ENCODE measurements around the gene PTX3. TPM values are rescaled to one million over a fixed set of nuclear protein-coding genes. Genes with fewer than 3 reads are reported as not detected.
A peak's percentile ranks its signal among the peaks of the same experiment; 100 is the strongest.

Gene PTX3
- total RNA-seq, 2 donors from 2014 or later, result 1.2 to 2.1 TPM

GRCh38 chr3:157417247-157417646 lies 19.4 kb upstream of the PTX3 start:
- intact Hi-C loops (cut with DNase I, micrococcal nuclease), result no loop called here
- ATAC-seq, result peak; percentile 77
- no peak for DNase-seq

GRCh38 chr3:157418104-157418503 lies 18.5 kb upstream of the PTX3 start:
- intact Hi-C loops (cut with DNase I, micrococcal nuclease), result no loop called here
- no peak for ATAC-seq
- no peak for DNase-seq

GRCh38 chr3:157420606-157421130 lies 16.0 kb upstream of the PTX3 start:
- DNase-seq (no peak), ATAC-seq (no peak)
- intact Hi-C loops (cut with DNase I, micrococcal nuclease), result no loop called here

GRCh38 chr3:157423337-157423736 lies 13.3 kb upstream of the PTX3 start:
- intact Hi-C loops (cut with DNase I, micrococcal nuclease), result no loop called here
- DNase-seq (no peak), ATAC-seq (no peak)

GRCh38 chr3:157427901-157428300 lies 8.7 kb upstream of the PTX3 start:
- ATAC-seq (no peak), DNase-seq (no peak)
- intact Hi-C loops (cut with DNase I, micrococcal nuclease), result no loop called here

- DNase-seq, result no peak
- no peak for ATAC-seq
- intact Hi-C loops (cut with DNase I, micrococcal nuclease), result no loop called here
Measured at GRCh38 chr3:157428853-157429252, 7.8 kb upstream of the PTX3 start.

- intact Hi-C loops (cut with DNase I, micrococcal nuclease), result no loop called here
- ATAC-seq, result no peak
- no peak for DNase-seq
Measured at GRCh38 chr3:157429708-157430107, 6.9 kb upstream of the PTX3 start.

GRCh38 chr3:157438194-157438730 lies 1.6 kb downstream of the PTX3 start:
- intact Hi-C loops (cut with DNase I, micrococcal nuclease), result no loop called here
- ATAC-seq (no peak), DNase-seq (no peak)

- DNase-seq, result no peak
- ATAC-seq, result no peak
- intact Hi-C loops (cut with DNase I, micrococcal nuclease), result loop anchor here in 1 of 2 donors (5.0 kb wide), 1 partner anchor 234 kb away; no protein-coding TSS in a partner anchor
Measured at GRCh38 chr3:157441102-157441624, 4.5 kb downstream of the PTX3 start.

GRCh38 chr3:157442729-157443128 lies 6.1 kb downstream of the PTX3 start:
- ATAC-seq (no peak), DNase-seq (no peak)
- intact Hi-C loops (cut with DNase I, micrococcal nuclease), result loop anchor here in 1 of 2 donors (5.0 kb wide), 1 partner anchor 235 kb away; no protein-coding TSS in a partner anchor

- intact Hi-C loops (cut with DNase I, micrococcal nuclease), result loop anchor here in 1 of 2 donors (5.0 kb wide), 1 partner anchor 237 kb away; no protein-coding TSS in a partner anchor
- DNase-seq, result no peak
- no peak for ATAC-seq
Measured at GRCh38 chr3:157443905-157444796, 7.5 kb downstream of the PTX3 start.

GRCh38 chr3:157444797-157445184 lies 8.1 kb downstream of the PTX3 start:
- no peak for DNase-seq
- ATAC-seq, result no peak
- intact Hi-C loops (cut with DNase I, micrococcal nuclease), result loop anchor here in 1 of 2 donors (5.0 kb wide), 1 partner anchor 237 kb away; no protein-coding TSS in a partner anchor

GRCh38 chr3:157445857-157446256 lies 9.2 kb downstream of the PTX3 start:
- ATAC-seq (no peak), DNase-seq (no peak)
- intact Hi-C loops (cut with DNase I, micrococcal nuclease), result no loop called here

- intact Hi-C loops (cut with DNase I, micrococcal nuclease), result no loop called here
- no peak for ATAC-seq
- DNase-seq, result no peak
Measured at GRCh38 chr3:157447026-157447694, 10.5 kb downstream of the PTX3 start.

GRCh38 chr3:157452097-157452496 lies 15.4 kb downstream of the PTX3 start:
- no peak for DNase-seq
- intact Hi-C loops (cut with DNase I, micrococcal nuclease), result no loop called here
- ATAC-seq, result no peak

- DNase-seq (no peak), ATAC-seq (no peak)
- intact Hi-C loops (cut with DNase I, micrococcal nuclease), result no loop called here
Measured at GRCh38 chr3:157453824-157454223, 17.2 kb downstream of the PTX3 start.

- intact Hi-C loops (cut with DNase I, micrococcal nuclease), result no loop called here
- DNase-seq (no peak), ATAC-seq (no peak)
Measured at GRCh38 chr3:157459706-157460105, 23.1 kb downstream of the PTX3 start.

GRCh38 chr3:157460253-157460652 lies 23.6 kb downstream of the PTX3 start:
- no peak for DNase-seq

GRCh38 chr3:157463816-157464215 lies 27.2 kb downstream of the PTX3 start:
- DNase-seq, result no peak
- intact Hi-C loops (cut with DNase I, micrococcal nuclease), result no loop called here
- no peak for ATAC-seq

More at GRCh38 chr3:157460253-157460652, 23.6 kb downstream of the PTX3 start:
- intact Hi-C loops (cut with DNase I, micrococcal nuclease), result no loop called here
- ATAC-seq, result no peak

Measured in left colon (tissue), 2 donors.